HEK293T (cell line): ENCODE data around the gene LRP1B.

Experiments
- FOXM1 ChIP-seq: fragments of 450-650 bp; IDR thresholded peaks from 2 replicates; pipeline ENCODE4 v1.6.1; 2017; ENCODE audit warnings: mild to moderate bottlenecking, borderline replicate concordance
- HDGF ChIP-seq: fragments of 450-650 bp; IDR thresholded peaks from 2 replicates; pipeline ENCODE4 v1.6.1; 2017; ENCODE audit warnings: antibody characterized with exemption, borderline replicate concordance
- SP1 ChIP-seq: fragments of 450-650 bp; IDR thresholded peaks from 2 replicates; pipeline ENCODE4 v1.6.1; 2017

DNA sequence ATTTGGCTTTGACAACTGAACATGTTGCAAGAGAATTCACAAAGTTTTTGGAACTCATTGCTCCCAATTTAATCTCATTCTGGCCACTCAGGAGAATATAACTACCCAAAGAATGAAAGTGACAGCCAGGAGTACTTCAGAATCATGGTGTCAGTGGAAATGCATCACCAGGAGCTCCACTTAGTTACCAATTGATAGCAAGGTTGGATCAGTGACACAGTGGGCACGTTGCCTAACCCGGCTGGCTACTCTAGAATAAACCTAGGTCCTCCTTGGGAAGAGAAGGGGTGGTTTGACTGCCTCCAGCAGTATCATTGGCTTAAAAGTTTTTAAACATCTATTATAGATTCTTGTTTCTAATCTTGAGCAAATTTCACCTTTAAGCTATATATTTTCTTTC is 40.0 kb upstream of the LRP1B start:
- TF ChIP-seq SP1, result no peak
- no peak for TF ChIP-seq FOXM1
- no peak for TF ChIP-seq HDGF
